Measurements from ENCODE around the gene COL20A1. TPM values are rescaled to one million over a fixed set of nuclear protein-coding genes. Genes with fewer than 3 reads are reported as not detected.

COL20A1 gene
- total and polyA plus RNA-seq, 2 experiments from 2014 or later, result not detected

GRCh38 chr20:63343460-63344445, 50.8 kb downstream of the COL20A1 start:
- Histone ChIP-seq H3K4me3 (no peak overlapping the region), H3K4me2 (ENCODE audit: unreplicated experiment) (no peak overlapping the region), H3K9me3 (ENCODE audit: low read depth) (no peaks in the 10 kb centered on the region), H4K20me1 (ENCODE audit: insufficient read depth) (no peaks in the 10 kb centered on the region), H3K9me2 (ENCODE audit: insufficient read depth) (no peaks in the 10 kb centered on the region), H3K79me2 (ENCODE audit: insufficient read depth) (no peaks in the 10 kb centered on the region), H3K4me1 (ENCODE audit: insufficient read depth) (no peaks in the 10 kb centered on the region), H2AFZ (no peak overlapping the region), H3F3A (ENCODE audit: insufficient read depth) (peaks cover 16% of the 10 kb centered on the region), H3K9ac (no peak overlapping the region), H3K27ac (no peak overlapping the region), H3K36me3 (ENCODE audit: low read depth) (no peaks in the 10 kb centered on the region), H3K27me3 (replicated peaks; ENCODE audit: insufficient read depth) (no peaks in the 10 kb centered on the region; the same call in 1 of the 2 replicates)
- WGBS, 2 experiments (ENCODE audit: low coverage in 1 of 2, low lambda C conversion rate in 2 of 2, missing lambda C conversion rate in 2 of 2), result 46 to 51% methylated on average over 36 of the region's 37 CpGs
- in situ Hi-C loops (cut with MboI), result no loop called here
- DNase-seq, result no peak
- TF ChIP-seq EZH2phosphoT487 (IDR thresholded peaks at IDR 0.05; ENCODE audit: insufficient read depth, low read depth) (no peak), EZH2 (IDR thresholded peaks at IDR 0.05; ENCODE audit: insufficient read depth, poor library complexity, severe bottlenecking) (no peak)

GRCh38 chr20:63344616-63345327, 51.8 kb downstream of the COL20A1 start:
- no peaks in the 10 kb centered on the region for H3K9me3 ChIP-seq (ENCODE audit: low read depth)
- no peaks in the 10 kb centered on the region; the same call in 1 of the 2 replicates for H3K27me3 ChIP-seq (replicated peaks; ENCODE audit: insufficient read depth)
- no peaks in the 10 kb centered on the region for H4K20me1 ChIP-seq (ENCODE audit: insufficient read depth)
- no peak for TF ChIP-seq EZH2phosphoT487 (IDR thresholded peaks at IDR 0.05; ENCODE audit: insufficient read depth, low read depth)
- TF ChIP-seq EZH2 (IDR thresholded peaks at IDR 0.05; ENCODE audit: insufficient read depth, poor library complexity, severe bottlenecking), result no peak
- 20 to 23% methylated on average over 12 to 21 of the region's 21 CpGs for WGBS, 2 experiments (ENCODE audit: low coverage in 1 of 2, low lambda C conversion rate in 2 of 2, missing lambda C conversion rate in 2 of 2)
- H3K79me2 ChIP-seq (ENCODE audit: insufficient read depth), result no peaks in the 10 kb centered on the region
- no peaks in the 10 kb centered on the region for H3K4me1 ChIP-seq (ENCODE audit: insufficient read depth)
- H3F3A ChIP-seq (ENCODE audit: insufficient read depth), result peaks cover 8% of the 10 kb centered on the region
- no peak overlapping the region for H2AFZ ChIP-seq
- no peak overlapping the region for H3K27ac ChIP-seq
- H3K9me2 ChIP-seq (ENCODE audit: insufficient read depth), result no peaks in the 10 kb centered on the region
- no peak overlapping the region for H3K9ac ChIP-seq
- no peaks in the 10 kb centered on the region for H3K36me3 ChIP-seq (ENCODE audit: low read depth)
- H3K4me3 ChIP-seq, result no peak overlapping the region
- no peak overlapping the region for H3K4me2 ChIP-seq (ENCODE audit: unreplicated experiment)
- in situ Hi-C loops (cut with MboI), result no loop called here
- peak; percentile 57 for DNase-seq

DNA sequence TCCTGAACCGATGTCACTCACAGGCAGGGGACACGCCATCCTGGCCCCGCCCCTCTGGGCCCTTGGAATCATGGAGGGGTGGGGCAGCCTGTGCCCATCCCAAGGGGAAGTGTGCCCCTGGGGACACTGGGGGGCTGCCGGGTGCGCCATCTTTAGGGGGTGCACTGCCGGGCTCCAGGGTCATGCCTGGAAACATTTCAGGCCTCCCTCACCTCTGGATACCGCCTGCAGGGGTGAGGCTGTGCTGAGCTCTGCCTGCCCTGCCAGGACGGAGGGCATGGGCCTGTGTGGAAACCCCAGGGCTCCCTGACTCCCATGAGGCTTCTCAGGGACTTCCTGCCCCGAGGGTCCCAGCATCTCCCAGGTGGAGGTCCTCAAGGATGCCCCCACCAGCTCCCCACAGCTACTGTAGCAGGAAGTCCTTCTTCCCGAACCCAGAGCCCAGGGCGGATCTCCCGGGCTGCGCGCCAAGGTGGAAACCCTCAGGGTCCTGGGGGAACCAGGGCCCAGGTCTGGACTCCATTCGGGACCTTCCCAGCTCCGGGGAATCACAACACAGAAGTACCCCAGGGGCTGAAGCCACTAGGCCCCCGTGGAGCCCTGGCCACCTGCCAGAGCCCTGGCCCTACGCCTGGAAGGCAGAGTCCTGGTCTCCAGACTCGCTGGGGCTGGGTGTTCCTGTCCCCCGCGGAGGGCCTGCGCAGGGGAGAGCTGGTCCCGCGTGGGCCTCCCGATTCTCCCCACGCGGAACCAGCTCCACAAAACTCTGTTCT, 52.5 kb downstream of the COL20A1 start:
- no peak for DNase-seq
- in situ Hi-C loops (cut with MboI), result no loop called here
- Histone ChIP-seq H3K36me3 (ENCODE audit: low read depth) (no peaks in the 10 kb centered on the region), H3K27ac (no peak overlapping the region), H3K79me2 (ENCODE audit: insufficient read depth) (no peaks in the 10 kb centered on the region), H3K4me3 (no peak overlapping the region), H3K9me3 (ENCODE audit: low read depth) (no peaks in the 10 kb centered on the region), H3F3A (ENCODE audit: insufficient read depth) (peaks cover under 1% of the 10 kb centered on the region), H3K27me3 (replicated peaks; ENCODE audit: insufficient read depth) (no peaks in the 10 kb centered on the region; the same call in 1 of the 2 replicates), H3K4me2 (ENCODE audit: unreplicated experiment) (no peak overlapping the region), H3K4me1 (ENCODE audit: insufficient read depth) (no peaks in the 10 kb centered on the region), H3K9ac (no peak overlapping the region), H4K20me1 (ENCODE audit: insufficient read depth) (no peaks in the 10 kb centered on the region), H2AFZ (no peak overlapping the region), H3K9me2 (ENCODE audit: insufficient read depth) (no peaks in the 10 kb centered on the region)
- 38 to 41% methylated on average over 25 of the region's 27 CpGs for WGBS, 2 experiments (ENCODE audit: low coverage in 1 of 2, low lambda C conversion rate in 2 of 2, missing lambda C conversion rate in 2 of 2)
- TF ChIP-seq EZH2phosphoT487 (IDR thresholded peaks at IDR 0.05; ENCODE audit: insufficient read depth, low read depth), result no peak
- no peak for TF ChIP-seq EZH2 (IDR thresholded peaks at IDR 0.05; ENCODE audit: insufficient read depth, poor library complexity, severe bottlenecking)
